SH-SY5Y (cell line): ENCODE measurements around the gene IRAK1.

Experiments
- GATA2 ChIP-seq: IDR thresholded peaks from 2 replicates; pipeline ENCODE4 v1.6.1; 2011; ENCODE audit warnings: mild to moderate bottlenecking, low read depth, low read length
- GATA3 ChIP-seq: IDR thresholded peaks from 2 replicates; pipeline ENCODE4 v1.6.1; 2011; ENCODE audit warnings: low read depth, mild to moderate bottlenecking, low read length, moderate library complexity

DNA sequence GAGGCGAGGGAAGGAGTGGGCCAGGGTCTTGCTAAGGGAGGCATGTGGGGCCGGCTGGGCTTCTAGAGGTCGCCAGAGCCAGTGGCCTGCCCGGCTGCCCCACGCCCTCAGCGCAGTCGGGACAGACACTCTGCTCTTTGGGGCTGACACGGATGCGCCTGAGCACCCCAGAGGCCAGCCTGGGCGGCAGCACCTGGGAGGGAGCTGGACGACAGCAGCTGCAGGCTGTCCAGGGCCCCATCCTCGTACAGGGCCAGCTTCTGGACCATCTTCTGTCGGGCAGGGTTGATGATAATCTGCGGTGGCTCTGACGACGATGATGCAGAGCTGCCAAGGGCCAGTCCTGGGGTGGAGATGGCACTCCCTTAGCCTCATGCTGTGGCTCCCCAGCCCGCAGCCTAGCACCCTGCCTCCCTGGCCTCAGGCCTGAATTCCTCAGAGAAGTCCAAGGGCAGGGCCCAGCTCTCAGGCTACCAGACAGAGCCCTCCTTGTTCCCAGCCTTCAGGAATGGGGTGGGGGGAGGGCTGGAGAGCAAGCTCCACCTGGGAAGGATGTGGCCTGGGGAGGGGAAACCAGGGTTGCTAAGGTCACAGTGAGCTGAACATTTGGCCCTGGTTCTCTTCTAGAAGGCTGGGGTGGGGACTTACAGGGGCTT lies 7.2 kb downstream of the IRAK1 start:
- TF ChIP-seq GATA3, result no peak
- TF ChIP-seq GATA2, result no peak
